Right lobe of liver (tissue), 6 donors: ENCODE results near the gene SNX14. TPM values are rescaled to one million over a fixed set of nuclear protein-coding genes. Genes with fewer than 3 reads are reported as not detected.

Source experiments
- ATAC-seq, 4 donors: fragments of 200-7000 bp; cut with Tn5 transposase; one replicate each; pipeline ENCODE4 v1.9.1; 2020; ENCODE audit warnings: mild to moderate bottlenecking in 4 of 4, moderate library complexity in 4 of 4
- DNase-seq, 3 donors: peaks; one replicate each; pipeline ENCODE4 v3.0.0-alpha.2; 2020
- H3K27ac ChIP-seq, 3 donors: fragments of 200-600 bp; one replicate each; pipeline ENCODE4 v1.8.0; 2022
- H3K27me3 ChIP-seq, 2 donors: fragments of 200-600 bp; one replicate each; pipeline ENCODE4 v1.8.0; 2022
- H3K36me3 ChIP-seq, 4 donors: fragments of 200-600 bp; sonication (generic) in 1 of 4; one replicate each; pipeline versions ENCODE4 v1.5.1 to v1.8.0; 2017 to 2022; ENCODE audit warnings: control low read depth in 1 of 4
- H3K4me1 ChIP-seq, 4 donors: fragments of 200-600 bp; sonication (generic) in 1 of 4; one replicate each; pipeline versions ENCODE4 v1.5.1 to v1.8.0; 2017 to 2022; ENCODE audit warnings: control low read depth in 1 of 4
- H3K4me3 ChIP-seq, 3 donors: fragments of 200-600 bp; one replicate each; pipeline ENCODE4 v1.8.0; 2022
- H3K9me3 ChIP-seq, 4 donors: fragments of 200-600 bp; sonication (generic) in 1 of 4; one replicate each; pipeline versions ENCODE4 v1.5.1 to v1.8.0; 2017 to 2022; ENCODE audit warnings: control low read depth in 1 of 4
- POLR2A ChIP-seq: fragments of 450-650 bp; IDR thresholded peaks from one replicate; pipeline ENCODE4 v1.6.1; 2017; ENCODE audit warnings: antibody characterized with exemption, mild to moderate bottlenecking
- WGBS: methylation state at CpG from one replicate; pipeline ENCODE4 v1.1.6; 2018; ENCODE audit warnings: low coverage, low lambda C conversion rate; ENCODE audit not compliant: insufficient coverage; ENCODE audit errors: missing lambda C conversion rate; 5-methylcytosine and 5-hydroxymethylcytosine counted together
- intact Hi-C, 2 donors: fragments of 100-400 bp; cut with DNase I; formaldehyde crosslinking; loops; one replicate each; pipeline versions ENCODE4 v1.11.2 to v1.14.1; 2022
- total RNA-seq, 6 experiments: library from RNA; depleted of rRNA in 2 of 6; stranded (reverse); fragments of >200 nt in 2 of 6; fragmentation: NEBNext Ultra II Directional in 3 of 6; extraction: Animal tissue kit (Norgen Biotek cat#: 25700) in 3 of 6; gene quantifications; one replicate each; pipeline versions ENCODE4 v1.1.0 to v1.2.4, GENCODE V29; 2016 to 2023
- TF ChIP-seq, protein P1 (sequence below), 4 donors: fragments of 200-600 bp in 3 of 4; fragments of 450-650 bp in 1 of 4; IDR thresholded peaks; one replicate each; pipeline versions ENCODE4 v1.5.1 to v1.8.0; 2016 to 2022; ENCODE audit warnings: antibody characterized with exemption in 4 of 4, mild to moderate bottlenecking in 2 of 4
- donor health status: DM: no; HTN: yes; CAD: no.
- donor health status: DM: no; HTN: no; CAD: no.
- donor health status: DM: no; HTN: no; CAD: no.
- donor health status: DM: no; HTN: yes; CAD: no.
- donor health status: DM: no; HTN: yes; CAD: no.

Gene SNX14
- total RNA-seq, 6 experiments from 2014 or later = 35.0 to 72.5 (median 51.9) TPM

DNA sequence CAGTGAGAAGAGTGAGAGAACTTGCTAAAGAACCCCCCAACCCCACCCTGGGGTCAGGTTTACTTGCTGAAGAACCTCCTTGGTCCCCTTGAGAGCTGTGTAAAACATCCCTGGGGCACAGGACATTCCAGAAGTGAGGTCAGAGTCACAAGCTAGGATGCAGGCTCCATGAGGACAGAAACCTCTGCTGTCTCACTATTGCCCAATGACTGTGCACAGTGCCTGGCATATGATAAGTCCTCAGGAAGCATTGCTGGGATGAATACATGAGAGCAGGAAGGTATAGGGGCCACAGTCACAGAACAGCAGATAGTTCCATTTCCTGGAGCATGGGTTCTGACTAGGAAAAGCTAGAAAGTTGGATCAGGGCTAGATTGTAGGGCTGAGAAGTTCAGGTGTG lies 125.3 kb downstream of the SNX14 start:
- TF ChIP-seq, protein P1, sequence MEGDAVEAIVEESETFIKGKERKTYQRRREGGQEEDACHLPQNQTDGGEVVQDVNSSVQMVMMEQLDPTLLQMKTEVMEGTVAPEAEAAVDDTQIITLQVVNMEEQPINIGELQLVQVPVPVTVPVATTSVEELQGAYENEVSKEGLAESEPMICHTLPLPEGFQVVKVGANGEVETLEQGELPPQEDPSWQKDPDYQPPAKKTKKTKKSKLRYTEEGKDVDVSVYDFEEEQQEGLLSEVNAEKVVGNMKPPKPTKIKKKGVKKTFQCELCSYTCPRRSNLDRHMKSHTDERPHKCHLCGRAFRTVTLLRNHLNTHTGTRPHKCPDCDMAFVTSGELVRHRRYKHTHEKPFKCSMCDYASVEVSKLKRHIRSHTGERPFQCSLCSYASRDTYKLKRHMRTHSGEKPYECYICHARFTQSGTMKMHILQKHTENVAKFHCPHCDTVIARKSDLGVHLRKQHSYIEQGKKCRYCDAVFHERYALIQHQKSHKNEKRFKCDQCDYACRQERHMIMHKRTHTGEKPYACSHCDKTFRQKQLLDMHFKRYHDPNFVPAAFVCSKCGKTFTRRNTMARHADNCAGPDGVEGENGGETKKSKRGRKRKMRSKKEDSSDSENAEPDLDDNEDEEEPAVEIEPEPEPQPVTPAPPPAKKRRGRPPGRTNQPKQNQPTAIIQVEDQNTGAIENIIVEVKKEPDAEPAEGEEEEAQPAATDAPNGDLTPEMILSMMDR (IDR thresholded peaks at IDR 0.05) = no peak
- no peak for TF ChIP-seq POLR2A
- no peak for DNase-seq
- Histone ChIP-seq H3K27ac (no peak overlapping the region), H3K4me1 (peaks cover 0 to 6% (median 2%) of the 10 kb centered on the region in 4 donors), H3K27me3 (no peaks in the 10 kb centered on the region), H3K4me3 (no peak overlapping the region), H3K9me3 (no peaks in the 10 kb centered on the region), H3K36me3 (peaks cover 0 to 16% (median 4%) of the 10 kb centered on the region in 4 donors)
- intact Hi-C loops = loop anchor here in 1 of 2 donors (10.0 kb wide), 1 partner anchor 64 kb away; no protein-coding TSS in a partner anchor
- ATAC-seq = peak in 2 of 4 donors; percentile 32 to 63

GRCh38 chr6:85465762-85466161 lies 127.9 kb downstream of the SNX14 start:
- 6% methylated on average over 2 of the region's 2 CpGs for WGBS
- Histone ChIP-seq H3K9me3 (no peaks in the 10 kb centered on the region), H3K27ac (no peak overlapping the region), H3K36me3 (peaks cover 0 to 11% (median 4%) of the 10 kb centered on the region in 4 donors), H3K4me3 (no peak overlapping the region), H3K4me1 (peaks cover 0 to 27% (median 12%) of the 10 kb centered on the region in 4 donors), H3K27me3 (no peaks in the 10 kb centered on the region)
- TF ChIP-seq POLR2A = no peak
- TF ChIP-seq, protein P1 (IDR thresholded peaks at IDR 0.05) = no peak
- intact Hi-C loops = loop anchor here in 1 of 2 donors (10.0 kb wide), 1 partner anchor 61 kb away; no protein-coding TSS in a partner anchor
- ATAC-seq = no peak
- DNase-seq = no peak

- Histone ChIP-seq H3K4me3 (no peak overlapping the region), H3K27me3 (no peaks in the 10 kb centered on the region), H3K9me3 (no peaks in the 10 kb centered on the region), H3K4me1 (peaks cover 0 to 37% (median 12%) of the 10 kb centered on the region in 4 donors), H3K27ac (peak overlapping the region in 1 of 3 donors; percentile 11), H3K36me3 (peaks cover 0 to 11% (median 4%) of the 10 kb centered on the region in 4 donors)
- TF ChIP-seq, protein P1 (IDR thresholded peaks at IDR 0.05) = no peak
- no peak for TF ChIP-seq POLR2A
- 62% methylated on average over 4 of the region's 4 CpGs for WGBS
- no peak for DNase-seq
- ATAC-seq = peak in 2 of 4 donors; percentile 16 to 38
- intact Hi-C loops = loop anchor here in 1 of 2 donors (10.0 kb wide), 1 partner anchor 60 kb away; no protein-coding TSS in a partner anchor
Measured at GRCh38 chr6:85464722-85465150, 128.9 kb downstream of the SNX14 start.

- intact Hi-C loops = loop anchor here in 1 of 2 donors (10.0 kb wide), 1 partner anchor 59 kb away; no protein-coding TSS in a partner anchor
- Histone ChIP-seq H3K4me3 (no peak overlapping the region), H3K4me1 (peaks cover 0 to 42% (median 12%) of the 10 kb centered on the region in 4 donors), H3K9me3 (no peaks in the 10 kb centered on the region), H3K27ac (peak overlapping the region in 2 of 3 donors; percentile 11 to 12), H3K36me3 (peaks cover 0 to 11% (median 4%) of the 10 kb centered on the region in 4 donors), H3K27me3 (no peaks in the 10 kb centered on the region)
- no peak for TF ChIP-seq POLR2A
- TF ChIP-seq, protein P1 (IDR thresholded peaks at IDR 0.05) = no peak
- ATAC-seq (peak; percentile 18 to 54 (median 34)), DNase-seq (no peak)
- WGBS = 37% methylated on average over 4 of the region's 4 CpGs
Measured at GRCh38 chr6:85464260-85464644, 129.4 kb downstream of the SNX14 start.
